Stomach (tissue), 9 donors: ENCODE data around the gene SMIM36. TPM values are rescaled to one million over a fixed set of nuclear protein-coding genes. Genes with fewer than 3 reads are reported as not detected.

Source experiments
- DNase-seq, 2 donors: peaks; one replicate each; pipeline versions ENCODE4 v3.0.0 to v3.0.0-alpha.2; 2013 to 2019
- H3K27ac ChIP-seq, 5 donors: fragments of 200-600 bp in 4 of 5; sonication (generic) in 4 of 5; one replicate each; pipeline ENCODE4 v1.5.1; 2013 to 2019; ENCODE audit warnings: mild to moderate bottlenecking in 1 of 5, moderate library complexity in 1 of 5
- H3K27me3 ChIP-seq, 3 donors: fragments of 200-600 bp; sonication (generic); one replicate each; pipeline ENCODE4 v1.5.1; 2017 to 2019; ENCODE audit warnings: mixed run types in 1 of 3
- H3K36me3 ChIP-seq, 4 donors: fragments of 200-600 bp; sonication (generic); 1 replicate in 3 of 4; 2 replicates in 1 of 4; pipeline ENCODE4 v1.5.1; 2016 to 2019
- H3K4me1 ChIP-seq, 4 donors: fragments of 200-600 bp; sonication (generic); one replicate each; pipeline ENCODE4 v1.5.1; 2016 to 2019
- H3K4me3 ChIP-seq, 4 donors: fragments of 200-600 bp; sonication (generic) in 3 of 4; one replicate each; pipeline ENCODE4 v1.5.1; 2016 to 2019; ENCODE audit warnings: mild to moderate bottlenecking in 1 of 4
- H3K9me3 ChIP-seq, 4 donors: fragments of 200-600 bp; sonication (generic); one replicate each; pipeline ENCODE4 v1.5.1; 2016 to 2019
- EP300 ChIP-seq: sonication (generic); formaldehyde crosslinking; IDR thresholded peaks from one replicate; pipeline ENCODE4 v1.6.1; 2017; ENCODE audit warnings: antibody characterized with exemption
- POLR2A ChIP-seq, 4 donors: fragments of 450-650 bp; IDR thresholded peaks; one replicate each; pipeline ENCODE4 v1.6.1; 2016; ENCODE audit warnings: antibody characterized with exemption in 4 of 4, control low read depth in 2 of 4, mild to moderate bottlenecking in 1 of 4, moderate library complexity in 1 of 4
- POLR2AphosphoS5 ChIP-seq, 3 donors: sonication (generic); formaldehyde crosslinking; IDR thresholded peaks; one replicate each; pipeline ENCODE4 v1.6.1; 2016; ENCODE audit warnings: antibody characterized with exemption in 3 of 3
- WGBS, 5 donors: extraction: QIAGEN DNeasy Blood & Tissue Kit in 3 of 5; methylation state at CpG; one replicate each; pipeline versions ENCODE4 v1.1.5 to v1.1.7; 2013 to 2018; 5-methylcytosine and 5-hydroxymethylcytosine counted together
- intact Hi-C: fragments of 100-400 bp; cut with DNase I; formaldehyde crosslinking; loops from one replicate; pipeline ENCODE4 v1.15.1; 2023; ENCODE audit warnings: low total_unique reads
- polyA plus RNA-seq, 3 donors: library from polyadenylated mRNA; stranded (reverse); fragments of 200-250 nt; gene quantifications; one replicate each; pipeline ENCODE4 v1.2.3, GENCODE V29; 2013
- total RNA-seq, 5 donors: library from RNA; depleted of rRNA; stranded (reverse); fragments of >200 nt; gene quantifications; one replicate each; pipeline versions ENCODE4 v1.1.0 to v1.2.3, GENCODE V29; 2014 to 2016
- TF ChIP-seq, protein P1 (sequence below), 7 experiments: fragments of 450-650 bp in 4 of 7; fragments of 200-600 bp in 3 of 7; sonication (generic) in 3 of 7; IDR thresholded peaks; one replicate each; pipeline ENCODE4 v1.5.1; 2016 to 2019; ENCODE audit warnings: antibody characterized with exemption in 7 of 7, control low read depth in 2 of 7, mild to moderate bottlenecking in 1 of 7
- donor health status: healthy with polysubstance abuse.
- donor health status: Bipolar disorder and iron deficiency.
- donor health status: healthy.

Gene SMIM36
- total and polyA plus RNA-seq, 8 donors = not detected

DNA sequence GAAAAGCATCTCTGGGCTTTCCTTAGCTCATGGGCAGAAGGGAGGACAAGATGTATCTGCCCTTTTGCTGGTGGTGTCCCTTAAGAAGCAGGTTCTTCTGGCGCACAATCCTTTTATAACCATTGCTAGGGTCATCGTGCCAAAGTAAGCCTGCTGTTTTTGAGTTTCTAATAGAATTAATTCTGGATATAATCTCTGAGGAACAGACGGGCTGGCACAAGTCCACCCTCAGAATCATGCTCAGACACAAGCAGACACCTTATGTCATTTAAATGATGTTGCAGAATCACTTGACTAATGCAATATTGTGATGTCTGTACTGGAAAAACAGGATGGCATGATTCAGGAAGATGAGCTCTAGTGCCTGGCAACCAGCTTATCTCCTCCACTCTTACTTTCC lies 70.9 kb downstream of the SMIM36 start:
- Histone ChIP-seq H3K27ac (peak overlapping the region in 1 of 5 donors; percentile 31), H3K4me3 (no peak overlapping the region), H3K9me3 (no peaks in the 10 kb centered on the region), H3K36me3 (no peaks in the 10 kb centered on the region), H3K4me1 (peaks cover 0 to 44% (median 0%) of the 10 kb centered on the region in 4 donors), H3K27me3 (no peaks in the 10 kb centered on the region)
- TF ChIP-seq, protein P1, sequence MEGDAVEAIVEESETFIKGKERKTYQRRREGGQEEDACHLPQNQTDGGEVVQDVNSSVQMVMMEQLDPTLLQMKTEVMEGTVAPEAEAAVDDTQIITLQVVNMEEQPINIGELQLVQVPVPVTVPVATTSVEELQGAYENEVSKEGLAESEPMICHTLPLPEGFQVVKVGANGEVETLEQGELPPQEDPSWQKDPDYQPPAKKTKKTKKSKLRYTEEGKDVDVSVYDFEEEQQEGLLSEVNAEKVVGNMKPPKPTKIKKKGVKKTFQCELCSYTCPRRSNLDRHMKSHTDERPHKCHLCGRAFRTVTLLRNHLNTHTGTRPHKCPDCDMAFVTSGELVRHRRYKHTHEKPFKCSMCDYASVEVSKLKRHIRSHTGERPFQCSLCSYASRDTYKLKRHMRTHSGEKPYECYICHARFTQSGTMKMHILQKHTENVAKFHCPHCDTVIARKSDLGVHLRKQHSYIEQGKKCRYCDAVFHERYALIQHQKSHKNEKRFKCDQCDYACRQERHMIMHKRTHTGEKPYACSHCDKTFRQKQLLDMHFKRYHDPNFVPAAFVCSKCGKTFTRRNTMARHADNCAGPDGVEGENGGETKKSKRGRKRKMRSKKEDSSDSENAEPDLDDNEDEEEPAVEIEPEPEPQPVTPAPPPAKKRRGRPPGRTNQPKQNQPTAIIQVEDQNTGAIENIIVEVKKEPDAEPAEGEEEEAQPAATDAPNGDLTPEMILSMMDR (IDR thresholded peaks at IDR 0.05) = no peak
- TF ChIP-seq POLR2AphosphoS5 (IDR thresholded peaks at IDR 0.05) (no peak), POLR2A (IDR thresholded peaks at IDR 0.05) (no peak), EP300 (no peak)
- intact Hi-C loops = no loop called here
- 65 to 87% (median 81%) methylated on average over 3 of the region's 3 CpGs for WGBS, 5 donors
- peak in 1 of 2 donors; percentile 33 for DNase-seq

DNA sequence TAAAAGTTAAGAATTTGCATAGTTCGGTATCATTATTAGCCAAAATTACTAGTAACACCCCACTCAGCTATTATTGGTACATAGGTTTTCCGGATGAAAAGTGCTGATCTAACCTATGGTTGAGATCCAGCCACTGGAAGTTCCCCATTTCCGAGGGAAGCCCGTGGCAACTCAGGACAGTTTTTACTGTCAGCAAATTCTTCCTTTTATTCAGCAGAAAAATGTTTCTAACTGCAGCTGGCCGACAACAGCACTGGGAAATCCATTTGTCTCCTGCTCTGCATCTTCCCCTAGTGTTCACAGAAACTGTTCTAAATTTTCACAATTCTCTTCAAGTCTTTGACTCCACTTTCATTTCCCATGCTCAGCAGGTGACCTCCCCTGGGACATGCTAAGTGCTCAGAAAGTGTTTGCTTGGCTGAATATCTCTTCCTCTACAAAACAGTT lies 74.1 kb downstream of the SMIM36 start:
- TF ChIP-seq POLR2A (IDR thresholded peaks at IDR 0.05) (no peak), EP300 (no peak), POLR2AphosphoS5 (IDR thresholded peaks at IDR 0.05) (no peak)
- TF ChIP-seq, protein P1 (IDR thresholded peaks at IDR 0.05) = no peak
- Histone ChIP-seq H3K27me3 (no peaks in the 10 kb centered on the region), H3K36me3 (no peaks in the 10 kb centered on the region), H3K27ac (no peak overlapping the region), H3K9me3 (no peaks in the 10 kb centered on the region), H3K4me1 (peaks cover 16 to 50% (median 21%) of the 10 kb centered on the region in 4 donors), H3K4me3 (no peak overlapping the region)
- DNase-seq = no peak
- 54 to 63% (median 62%) methylated on average over 5 of the region's 5 CpGs for WGBS, 5 donors
- intact Hi-C loops = no loop called here

DNA sequence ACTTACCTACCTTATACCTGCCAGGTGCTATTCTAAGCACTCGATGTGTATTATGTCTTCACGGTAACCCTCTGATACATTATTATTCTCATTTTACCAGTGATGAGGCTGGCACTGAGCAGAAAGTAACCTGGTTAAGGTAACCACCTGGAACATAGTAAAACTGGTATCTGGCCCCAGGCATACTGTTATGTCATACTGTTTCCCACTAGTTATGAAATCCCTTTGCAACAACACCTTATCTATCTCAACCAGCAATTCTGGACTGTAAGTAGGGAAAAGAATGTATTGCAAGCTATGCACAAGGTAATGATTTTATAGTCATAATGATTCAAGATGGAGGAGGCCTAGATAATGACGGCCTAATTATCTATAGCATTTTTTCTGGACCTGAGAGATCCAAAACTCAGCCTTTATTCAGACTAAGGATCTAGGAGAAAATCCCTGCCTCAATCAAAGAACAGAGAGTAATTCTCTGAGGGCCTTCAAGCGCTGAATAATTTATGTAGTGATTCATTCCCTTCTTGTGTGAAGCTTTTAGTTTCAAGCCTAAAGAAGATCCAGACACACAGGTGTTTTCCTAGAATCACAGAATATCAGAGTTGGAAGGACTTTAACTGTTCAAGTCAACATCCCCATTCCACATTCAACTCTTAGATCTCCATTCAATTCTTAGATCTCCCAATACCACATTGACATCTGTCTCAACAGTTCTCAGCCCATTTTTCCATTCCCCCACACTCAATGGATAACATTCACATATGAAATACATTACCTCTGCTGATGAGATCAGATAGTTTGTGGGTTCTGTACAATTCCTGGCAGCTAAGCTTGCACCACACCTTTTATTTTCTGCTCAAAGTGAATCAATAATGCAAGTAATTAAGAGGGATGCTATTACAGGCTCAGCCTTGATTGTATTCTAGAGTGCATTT lies 74.8 kb downstream of the SMIM36 start:
- intact Hi-C loops = no loop called here
- H3K4me3 ChIP-seq = no peak overlapping the region
- H3K27me3 ChIP-seq = no peaks in the 10 kb centered on the region
- H3K9me3 ChIP-seq = no peaks in the 10 kb centered on the region
- DNase-seq = no peak
- TF ChIP-seq, protein P1 (IDR thresholded peaks at IDR 0.05) = no peak
- no peak for TF ChIP-seq POLR2A (IDR thresholded peaks at IDR 0.05)
- TF ChIP-seq POLR2AphosphoS5 (IDR thresholded peaks at IDR 0.05) = no peak
- no peak for TF ChIP-seq EP300
- H3K36me3 ChIP-seq = no peaks in the 10 kb centered on the region
- WGBS, 5 donors = 93 to 96% (median 95%) methylated on average over 4 of the region's 4 CpGs
- H3K27ac ChIP-seq = no peak overlapping the region
- H3K4me1 ChIP-seq = peaks cover 16 to 45% (median 22%) of the 10 kb centered on the region in 4 donors

DNA sequence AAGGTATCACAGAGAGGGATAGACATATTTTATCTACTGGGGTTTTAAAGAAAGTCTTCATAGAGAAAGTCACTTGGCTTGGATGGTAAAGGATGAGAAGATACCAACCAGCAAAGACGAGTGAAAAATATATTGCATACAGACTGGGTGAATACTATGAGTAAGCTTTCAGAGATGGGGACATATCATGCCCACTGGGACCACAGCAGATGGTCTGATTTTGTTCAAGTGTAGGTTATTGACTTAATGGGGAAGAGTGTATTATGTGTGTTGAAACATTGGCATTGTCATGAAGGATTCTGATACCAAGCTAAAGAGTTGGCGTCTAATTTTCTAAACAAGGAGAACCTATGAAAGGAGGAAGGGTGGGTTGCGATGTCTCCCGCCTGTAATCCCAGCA lies 75.8 kb downstream of the SMIM36 start:
- H3K4me1 ChIP-seq = peaks cover 16 to 35% (median 31%) of the 10 kb centered on the region in 4 donors
- no peaks in the 10 kb centered on the region for H3K27me3 ChIP-seq
- no peak overlapping the region for H3K4me3 ChIP-seq
- H3K36me3 ChIP-seq = no peaks in the 10 kb centered on the region
- no peak overlapping the region for H3K27ac ChIP-seq
- WGBS, 5 donors = 71 to 88% (median 80%) methylated on average over 4 of the region's 4 CpGs
- TF ChIP-seq, protein P1 (IDR thresholded peaks at IDR 0.05) = no peak
- TF ChIP-seq EP300 (no peak), POLR2A (IDR thresholded peaks at IDR 0.05) (no peak), POLR2AphosphoS5 (IDR thresholded peaks at IDR 0.05) (no peak)
- H3K9me3 ChIP-seq = no peaks in the 10 kb centered on the region
- intact Hi-C loops = no loop called here
- no peak for DNase-seq
